ENCODE results near the gene TNFRSF13B.

TNFRSF13B gene

DNA sequence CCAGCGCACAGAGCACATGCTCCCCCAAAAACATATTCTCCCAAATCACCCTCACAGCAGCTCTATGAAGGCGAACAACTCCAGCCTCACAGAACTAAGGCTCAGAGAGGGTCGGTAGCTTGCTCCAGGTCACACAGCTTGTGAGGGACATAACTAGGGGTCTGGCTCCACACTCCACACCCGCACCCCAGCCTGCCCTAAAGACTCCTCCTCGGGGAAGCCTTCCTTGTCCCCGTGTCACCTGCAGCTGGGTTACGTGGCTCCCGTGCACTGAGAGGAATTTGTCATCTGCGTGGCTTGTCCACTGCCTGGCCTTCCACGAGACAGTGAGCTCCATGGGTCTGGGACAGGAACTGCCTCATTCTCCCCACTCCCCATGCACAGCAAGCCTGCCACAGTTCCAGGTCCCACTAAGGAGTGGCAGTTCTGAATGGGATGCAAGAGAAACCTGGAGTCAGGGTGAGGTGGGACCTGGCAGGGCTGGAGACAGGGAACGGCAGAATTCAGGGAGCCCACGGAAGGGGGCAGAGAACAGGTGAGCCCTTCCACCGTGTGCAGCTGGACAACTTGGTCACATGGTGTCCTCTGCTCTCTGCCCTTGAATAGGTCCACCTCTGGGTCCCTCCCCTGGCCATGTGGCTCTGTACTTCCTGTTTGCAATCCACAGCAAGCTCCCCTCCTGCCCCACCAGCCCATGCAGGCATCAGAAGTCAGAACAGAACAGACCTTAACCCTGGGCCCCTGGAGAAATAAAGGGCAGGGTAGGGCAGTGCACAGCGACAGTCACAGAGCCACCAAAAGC, 27.4 kb downstream of the TNFRSF13B start:
- Histone ChIP-seq H3K9me3 (ENCODE audit: control insufficient read depth, insufficient read depth, low read length) (no peaks in the 10 kb centered on the region), H3K9ac (ENCODE audit: low read depth, low read length) (no peak overlapping the region), H3K4me1 (ENCODE audit: insufficient read depth, low read length) (peaks cover 13% of the 10 kb centered on the region), H3K36me3 (ENCODE audit: insufficient read depth, low read length) (no peaks in the 10 kb centered on the region)

DNA sequence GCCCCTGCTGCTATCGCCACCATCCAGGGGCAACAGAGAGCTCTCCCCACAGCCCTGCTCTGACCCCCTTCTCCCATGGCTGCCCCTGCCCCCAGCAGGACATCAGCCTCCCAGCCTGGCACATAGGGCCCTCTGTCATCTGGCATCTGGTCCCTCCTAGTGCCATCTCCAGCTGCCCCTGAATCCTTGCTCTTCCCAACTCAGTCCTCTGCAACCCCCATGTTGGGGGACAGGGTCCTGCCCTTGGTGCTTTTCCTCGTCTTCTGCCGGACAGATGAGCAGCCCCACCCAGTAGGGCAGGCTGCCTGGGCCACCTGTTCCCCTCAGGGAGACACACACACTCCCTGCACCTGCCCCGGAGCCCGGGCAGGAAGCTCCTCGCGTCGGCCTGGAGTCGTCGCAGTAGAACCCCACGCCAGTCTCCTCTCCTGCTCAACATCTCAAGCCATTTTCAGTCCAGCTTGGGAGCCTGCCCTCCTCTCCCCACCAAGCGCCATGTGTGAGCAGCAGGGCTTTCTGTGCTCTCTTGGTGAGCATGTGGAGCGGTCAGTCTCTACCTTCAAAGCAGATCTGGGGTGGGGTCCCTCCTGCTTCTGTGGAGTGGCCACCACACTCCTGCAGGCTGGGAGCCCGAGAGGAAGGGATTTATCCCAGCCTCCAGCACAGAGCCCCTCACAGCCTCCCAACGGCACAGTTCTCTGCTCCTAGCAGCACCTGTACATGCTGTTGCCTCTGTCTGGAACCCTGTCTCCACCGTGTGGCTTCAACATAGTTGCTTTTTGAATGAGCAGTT, 28.2 kb downstream of the TNFRSF13B start:
- Histone ChIP-seq H3K36me3 (ENCODE audit: insufficient read depth, low read length) (no peaks in the 10 kb centered on the region), H3K9ac (ENCODE audit: low read depth, low read length) (no peak overlapping the region), H3K9me3 (ENCODE audit: control insufficient read depth, insufficient read depth, low read length) (no peaks in the 10 kb centered on the region), H3K4me1 (ENCODE audit: insufficient read depth, low read length) (peaks cover 13% of the 10 kb centered on the region)

DNA sequence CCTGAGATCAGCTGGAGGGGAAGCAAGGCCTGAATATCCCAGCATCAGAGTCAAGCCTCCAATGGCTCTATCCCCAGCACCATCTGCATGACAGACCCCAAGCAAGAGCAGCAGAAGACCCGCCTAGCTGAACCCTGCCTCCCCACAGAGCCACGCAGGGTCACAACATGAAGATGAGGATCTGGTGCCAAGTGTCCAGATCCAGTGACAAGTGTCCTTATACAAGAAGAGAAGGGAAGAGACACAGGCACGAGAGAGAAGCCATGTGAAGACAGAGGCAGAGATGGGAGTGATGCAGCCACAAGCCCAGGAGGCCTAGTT, 28.9 kb downstream of the TNFRSF13B start:
- Histone ChIP-seq H3K36me3 (ENCODE audit: insufficient read depth, low read length) (no peaks in the 10 kb centered on the region), H3K4me1 (ENCODE audit: insufficient read depth, low read length) (peaks cover 13% of the 10 kb centered on the region), H3K9me3 (ENCODE audit: control insufficient read depth, insufficient read depth, low read length) (no peaks in the 10 kb centered on the region), H3K9ac (ENCODE audit: low read depth, low read length) (no peak overlapping the region)

DNA sequence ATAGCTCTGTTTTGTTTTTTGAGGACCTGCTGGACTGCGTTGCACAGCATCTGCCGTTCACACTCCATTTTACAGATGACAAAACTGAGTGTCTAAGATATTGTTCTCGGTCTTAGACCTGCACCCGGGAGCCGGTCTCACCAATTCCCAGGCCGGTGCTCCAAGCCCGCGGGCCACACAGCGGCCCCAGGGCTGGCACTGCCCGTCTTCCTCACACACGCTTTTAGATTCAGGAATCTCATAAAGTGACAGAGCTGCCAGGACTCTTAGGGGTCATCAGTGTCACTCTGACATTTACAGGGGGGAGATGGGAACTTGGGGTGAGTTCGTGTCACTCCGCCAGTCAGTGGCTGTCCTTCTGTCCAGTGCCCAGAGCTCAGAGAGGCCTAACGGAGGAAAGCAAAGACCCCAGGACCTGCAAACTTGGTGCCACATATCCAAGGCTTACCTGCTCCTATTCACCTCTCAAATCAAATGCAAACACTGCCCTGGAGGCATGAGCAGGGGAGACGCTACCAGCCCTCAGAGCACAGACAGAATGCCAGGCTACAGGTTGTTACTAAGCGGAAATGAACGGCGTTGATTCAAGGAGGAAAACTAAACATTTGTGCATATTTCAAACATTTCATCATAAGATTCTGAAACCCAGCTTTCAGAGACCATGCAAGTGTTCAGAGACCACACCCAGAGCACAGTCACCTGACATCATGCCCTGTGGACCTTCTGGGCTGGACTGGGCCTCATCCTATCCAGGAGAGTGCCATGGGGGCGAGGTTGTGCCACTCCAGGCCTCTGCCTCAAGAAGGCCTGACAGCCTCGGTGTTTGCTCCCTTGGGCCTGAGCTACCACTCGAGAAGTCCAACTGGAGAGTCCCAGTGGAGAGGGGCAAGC, 29.5 kb downstream of the TNFRSF13B start:
- Histone ChIP-seq H3K9ac (ENCODE audit: low read depth, low read length) (no peak overlapping the region), H3K9me3 (ENCODE audit: control insufficient read depth, insufficient read depth, low read length) (no peaks in the 10 kb centered on the region), H3K36me3 (ENCODE audit: insufficient read depth, low read length) (no peaks in the 10 kb centered on the region), H3K4me1 (ENCODE audit: insufficient read depth, low read length) (peaks cover 13% of the 10 kb centered on the region)

DNA sequence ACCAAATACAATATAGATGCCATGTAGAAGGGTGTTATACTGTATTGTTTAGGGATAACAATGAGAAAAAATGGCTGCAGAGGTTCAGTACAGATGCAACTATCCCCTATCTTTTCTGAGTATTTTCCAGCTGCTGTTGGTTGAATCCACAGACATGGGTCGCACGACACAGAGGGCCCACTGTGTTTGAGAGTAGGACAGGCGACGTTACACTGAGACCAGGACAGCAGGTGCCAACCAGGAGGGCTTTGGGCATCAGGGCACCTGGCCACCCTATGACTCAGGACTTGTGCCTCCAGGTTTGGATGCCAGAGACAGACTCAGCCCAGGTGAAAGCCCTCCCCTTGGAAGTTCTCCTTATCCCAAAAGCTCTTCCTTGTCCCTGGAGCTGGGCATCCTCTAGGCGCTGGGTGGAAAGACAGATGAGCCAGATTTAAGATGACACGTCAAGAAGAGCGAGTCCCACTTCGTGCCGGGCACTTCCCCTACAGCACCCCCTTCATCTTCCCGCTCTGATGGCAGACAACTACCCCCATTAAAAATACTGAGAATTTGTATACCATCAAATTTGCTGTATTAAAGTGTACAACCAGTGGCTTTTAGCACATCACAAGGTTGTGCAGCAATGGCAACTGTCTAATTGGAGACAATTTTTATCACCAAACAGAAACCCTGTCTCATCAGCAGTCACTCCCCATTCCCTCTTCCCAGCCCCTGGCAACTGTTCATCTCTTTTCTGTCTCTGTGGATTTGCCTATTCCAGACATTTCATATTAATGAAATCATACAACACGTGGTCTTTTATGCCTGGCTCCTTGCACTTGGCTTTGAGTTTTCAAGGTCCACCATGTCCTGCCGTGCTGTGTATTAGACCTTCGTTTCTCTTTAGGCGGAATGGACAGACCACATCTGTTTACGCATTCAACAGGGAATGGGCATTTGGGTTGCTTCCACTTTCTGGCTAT, 30.6 kb downstream of the TNFRSF13B start:
- Histone ChIP-seq H3K36me3 (ENCODE audit: insufficient read depth, low read length) (no peaks in the 10 kb centered on the region), H3K4me1 (ENCODE audit: insufficient read depth, low read length) (peaks cover 13% of the 10 kb centered on the region), H3K9ac (ENCODE audit: low read depth, low read length) (no peak overlapping the region), H3K9me3 (ENCODE audit: control insufficient read depth, insufficient read depth, low read length) (no peaks in the 10 kb centered on the region)

DNA sequence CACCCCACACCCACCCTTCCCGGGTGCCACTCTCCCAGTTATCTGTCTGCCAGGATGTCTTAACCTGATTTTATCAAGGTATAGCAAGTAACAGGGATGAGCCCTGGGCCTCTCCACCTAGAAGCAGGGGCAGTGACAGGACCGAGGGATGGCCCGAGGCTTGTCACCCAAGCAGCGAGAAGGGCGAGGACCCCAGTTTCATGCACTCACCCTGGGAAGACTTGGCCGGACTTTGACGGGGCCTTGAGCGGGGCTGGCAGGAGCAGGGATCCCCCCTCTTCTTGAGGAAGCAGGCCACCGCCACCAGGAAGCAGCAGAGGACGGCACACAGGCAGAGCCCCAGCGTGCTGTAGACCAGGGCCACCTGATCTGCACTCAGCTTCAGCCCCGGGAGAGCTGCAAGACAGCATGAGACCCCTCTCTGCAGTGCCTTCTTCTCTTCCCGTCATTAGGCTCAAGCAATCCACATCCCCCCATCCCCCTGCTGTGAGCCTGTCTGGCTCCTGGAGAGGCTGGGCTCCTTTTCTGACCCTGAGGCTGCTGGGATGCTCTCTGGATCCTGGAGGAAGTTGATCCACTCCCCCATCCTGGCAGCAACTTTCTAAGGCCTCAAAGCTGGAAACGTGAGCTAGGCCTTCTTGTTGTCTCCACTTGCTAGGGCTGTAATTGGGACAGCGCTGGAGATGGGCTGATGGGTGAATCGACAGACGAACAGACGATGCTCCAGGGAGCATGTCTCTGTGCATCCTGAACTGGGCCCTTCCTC, 31.6 kb downstream of the TNFRSF13B start:
- Histone ChIP-seq H3K4me1 (ENCODE audit: insufficient read depth, low read length) (peaks cover 10% of the 10 kb centered on the region), H3K36me3 (ENCODE audit: insufficient read depth, low read length) (no peaks in the 10 kb centered on the region), H3K9me3 (ENCODE audit: control insufficient read depth, insufficient read depth, low read length) (no peaks in the 10 kb centered on the region), H3K9ac (ENCODE audit: low read depth, low read length) (no peak overlapping the region)

DNA sequence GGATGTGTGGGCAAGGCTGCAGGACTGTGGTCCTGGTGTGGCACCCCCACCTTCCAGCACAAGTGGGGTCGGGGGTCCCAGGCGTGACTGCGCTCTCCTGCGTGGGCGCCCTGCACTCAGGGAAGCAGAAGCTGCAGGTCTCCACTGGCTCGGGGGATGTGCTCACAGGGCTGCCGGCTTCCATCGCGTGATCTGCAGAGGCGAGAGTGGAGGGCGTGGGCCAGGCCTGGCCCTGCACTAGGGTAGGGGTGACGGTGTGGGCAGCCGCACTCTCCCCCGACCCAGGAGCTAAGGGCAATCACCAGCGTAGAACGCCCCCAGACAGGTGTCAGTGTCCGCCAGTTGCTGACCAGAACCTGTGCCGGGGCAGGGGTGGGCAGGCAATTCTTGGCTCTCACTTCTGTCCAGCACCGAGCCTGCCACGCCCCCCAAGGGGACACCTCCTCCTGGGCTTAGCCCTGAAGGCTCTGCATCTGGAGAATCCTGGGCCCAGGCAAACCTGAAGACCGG, 32.3 kb downstream of the TNFRSF13B start:
- H3K9ac ChIP-seq (ENCODE audit: low read depth, low read length): no peak overlapping the region
- peaks cover 10% of the 10 kb centered on the region for H3K4me1 ChIP-seq (ENCODE audit: insufficient read depth, low read length)
- no peaks in the 10 kb centered on the region for H3K9me3 ChIP-seq (ENCODE audit: control insufficient read depth, insufficient read depth, low read length)
- no peaks in the 10 kb centered on the region for H3K36me3 ChIP-seq (ENCODE audit: insufficient read depth, low read length)

DNA sequence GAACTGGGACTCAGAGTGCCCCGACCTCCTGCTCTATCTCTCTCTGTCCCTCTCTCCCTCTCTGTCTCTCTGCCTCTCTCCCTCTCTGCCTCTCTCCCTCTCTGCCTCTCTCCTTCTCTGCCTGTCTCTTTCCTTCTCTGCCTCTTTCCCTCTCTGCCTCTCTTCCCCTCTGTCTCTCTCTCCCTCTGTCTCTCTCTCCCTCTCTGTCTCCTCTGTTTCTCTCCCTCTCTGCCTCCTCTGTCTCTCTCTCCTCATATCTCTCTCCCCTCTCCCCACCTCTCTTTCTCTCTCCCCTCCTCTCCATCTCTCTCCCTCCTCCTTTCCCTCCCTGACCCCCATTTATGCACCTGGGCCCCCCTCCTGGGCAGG, 32.7 kb downstream of the TNFRSF13B start:
- Histone ChIP-seq H3K36me3 (ENCODE audit: insufficient read depth, low read length) (no peaks in the 10 kb centered on the region), H3K9ac (ENCODE audit: low read depth, low read length) (no peak overlapping the region), H3K4me1 (ENCODE audit: insufficient read depth, low read length) (peaks cover 10% of the 10 kb centered on the region), H3K9me3 (ENCODE audit: control insufficient read depth, insufficient read depth, low read length) (no peaks in the 10 kb centered on the region)

DNA sequence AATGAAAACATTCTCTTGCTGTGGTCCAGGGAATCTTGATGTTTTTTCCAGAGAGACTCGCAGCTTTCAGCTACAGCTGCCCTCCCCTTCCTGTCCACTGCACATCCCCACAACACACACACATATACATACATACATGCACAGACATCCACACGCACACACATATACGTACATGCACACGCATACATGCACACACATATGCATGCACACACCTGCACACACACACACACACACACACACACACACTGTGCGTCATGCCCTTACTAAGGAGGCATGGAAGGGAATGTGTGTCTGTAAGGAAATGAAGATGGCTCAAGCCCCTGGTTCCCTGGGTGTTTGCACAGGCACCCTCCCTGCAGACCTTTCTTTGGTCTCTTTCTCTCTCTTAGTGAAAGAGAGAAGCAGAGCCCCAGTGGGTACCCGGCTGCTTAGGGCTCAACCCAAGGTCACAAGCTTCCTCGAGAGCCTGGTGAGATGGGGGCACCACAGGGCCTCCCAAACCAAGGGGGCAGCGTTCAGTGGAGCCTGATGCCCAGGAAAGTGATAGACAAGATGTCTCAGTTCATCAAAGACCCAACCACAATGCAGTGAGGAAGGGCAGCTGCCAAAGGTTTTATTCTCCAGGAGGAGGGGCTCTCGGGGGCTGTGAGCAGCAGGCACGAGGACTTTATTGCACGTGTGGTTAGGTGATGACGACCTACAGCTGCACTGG, 33.3 kb downstream of the TNFRSF13B start:
- Histone ChIP-seq H3K36me3 (ENCODE audit: insufficient read depth, low read length) (no peaks in the 10 kb centered on the region), H3K9ac (ENCODE audit: low read depth, low read length) (no peak overlapping the region), H3K9me3 (ENCODE audit: control insufficient read depth, insufficient read depth, low read length) (no peaks in the 10 kb centered on the region), H3K4me1 (ENCODE audit: insufficient read depth, low read length) (peaks cover 10% of the 10 kb centered on the region)

DNA sequence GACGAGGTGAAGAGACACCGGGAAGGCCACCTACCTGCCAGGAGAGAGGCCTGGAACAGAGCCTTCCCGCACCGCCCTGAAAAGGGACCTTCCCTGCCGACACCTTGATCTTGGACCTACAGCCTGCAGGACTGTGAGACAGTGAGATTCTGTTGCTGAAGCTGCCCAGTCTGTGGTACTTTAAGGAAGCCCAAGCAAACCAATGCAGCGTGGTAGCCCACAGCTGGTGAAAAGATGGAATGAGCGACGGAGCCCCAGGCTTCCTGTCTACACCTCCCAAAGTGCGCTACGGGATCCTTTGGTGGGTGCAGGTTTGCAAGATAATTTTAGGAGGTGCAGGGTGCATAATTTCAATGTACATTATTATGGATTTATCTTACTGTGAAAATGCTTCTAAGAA, 33.9 kb downstream of the TNFRSF13B start:
- Histone ChIP-seq H3K4me1 (ENCODE audit: insufficient read depth, low read length) (peaks cover 10% of the 10 kb centered on the region), H3K9ac (ENCODE audit: low read depth, low read length) (no peak overlapping the region), H3K36me3 (ENCODE audit: insufficient read depth, low read length) (no peaks in the 10 kb centered on the region), H3K9me3 (ENCODE audit: control insufficient read depth, insufficient read depth, low read length) (no peaks in the 10 kb centered on the region)

DNA sequence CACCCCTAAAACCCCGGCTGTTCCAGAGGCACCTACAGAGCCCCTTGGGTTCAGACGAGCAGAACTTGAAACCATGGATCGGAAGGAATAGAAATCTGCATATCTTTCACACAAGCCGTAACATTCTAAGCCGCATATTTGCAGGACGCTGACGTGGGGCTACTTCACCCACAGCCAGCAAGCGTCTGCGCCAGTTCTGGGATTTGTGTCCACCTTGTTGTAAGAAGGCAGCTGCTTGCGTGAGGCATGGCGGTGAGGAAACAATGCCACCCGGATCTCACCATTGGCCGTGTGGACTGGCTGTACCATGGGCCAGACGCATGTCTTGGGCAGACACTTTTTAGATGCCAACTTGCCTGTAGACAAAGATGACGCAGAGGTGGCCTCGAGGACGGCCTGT, 34.5 kb downstream of the TNFRSF13B start:
- H3K9me3 ChIP-seq (ENCODE audit: control insufficient read depth, insufficient read depth, low read length): no peaks in the 10 kb centered on the region
- H3K36me3 ChIP-seq (ENCODE audit: insufficient read depth, low read length): no peaks in the 10 kb centered on the region

DNA sequence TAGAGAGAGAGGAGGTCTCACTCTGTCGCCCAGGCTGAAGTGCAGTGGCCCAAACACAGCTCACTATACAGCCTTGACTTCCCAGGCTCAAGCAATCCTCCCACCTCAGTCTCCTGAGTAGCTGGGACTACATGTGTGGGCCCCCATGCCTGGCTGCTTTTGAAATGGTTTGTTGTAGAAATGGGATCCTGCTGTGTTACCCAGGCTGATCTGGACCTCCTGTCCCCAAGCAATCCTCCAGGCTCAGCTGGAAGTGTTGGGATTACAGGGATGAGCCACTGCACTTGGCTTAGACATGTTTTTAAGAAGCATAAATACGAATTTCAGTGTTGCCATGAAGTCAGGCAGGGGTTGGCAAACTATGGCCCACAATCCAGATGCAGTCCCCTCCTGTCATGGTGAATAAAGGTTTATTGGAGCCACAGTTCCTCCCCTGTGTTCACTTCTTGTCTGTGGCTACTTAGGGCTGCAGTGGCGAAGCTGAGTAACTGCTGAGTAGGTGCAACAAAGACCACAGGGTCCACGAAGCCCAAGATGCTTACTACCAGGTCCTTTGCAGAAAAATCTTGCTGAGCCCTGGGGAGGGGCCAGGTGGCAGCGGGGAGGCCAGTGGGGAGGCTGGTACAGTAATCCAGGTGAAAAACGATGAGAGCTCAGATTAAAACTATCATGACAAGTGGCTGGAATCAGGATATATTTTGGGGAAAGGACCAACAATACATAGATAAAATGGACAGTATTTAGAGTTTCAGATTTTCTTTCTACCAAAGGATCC, 35.2 kb downstream of the TNFRSF13B start:
- Histone ChIP-seq H3K4me1 (ENCODE audit: insufficient read depth, low read length) (peaks cover 10% of the 10 kb centered on the region), H3K36me3 (ENCODE audit: insufficient read depth, low read length) (no peaks in the 10 kb centered on the region), H3K9ac (ENCODE audit: low read depth, low read length) (no peak overlapping the region), H3K9me3 (ENCODE audit: control insufficient read depth, insufficient read depth, low read length) (no peaks in the 10 kb centered on the region)

More for the DNA sequence above, 34.5 kb downstream of the TNFRSF13B start:
- no peak overlapping the region for H3K9ac ChIP-seq (ENCODE audit: low read depth, low read length)
- H3K4me1 ChIP-seq (ENCODE audit: insufficient read depth, low read length): peaks cover 10% of the 10 kb centered on the region
